Lower leg skin (tissue), 4 donors: ENCODE measurements around the gene ZNF672. TPM values are rescaled to one million over a fixed set of nuclear protein-coding genes. Genes with fewer than 3 reads are reported as not detected.
"Not testable (repeated sequence)": the region's sequence is repeated elsewhere in the genome, so short reads cannot be mapped to it uniquely, and the experiment has no call there.

ENCODE experiments used
- DNase-seq, 2 donors: peaks; one replicate each; pipeline ENCODE4 v3.0.0-alpha.2; 2019; ENCODE audit warnings: low spot score in 2 of 2
- H3K4me3 ChIP-seq: fragments of 200-600 bp; sonication (generic); 2 replicates; pipeline ENCODE4 v1.5.1; 2017; ENCODE audit warnings: mild to moderate bottlenecking, low read depth; ENCODE audit not compliant: poor library complexity, severe bottlenecking
- CTCF ChIP-seq, 3 donors: fragments of 450-650 bp; IDR thresholded peaks; one replicate each; pipeline ENCODE4 v1.5.1; 2016; ENCODE audit warnings: antibody characterized with exemption in 3 of 3, mild to moderate bottlenecking in 3 of 3, moderate library complexity in 2 of 3
- POLR2A ChIP-seq, 2 donors: fragments of 450-650 bp; IDR thresholded peaks; one replicate each; pipeline ENCODE4 v1.6.1; 2016 to 2017; ENCODE audit warnings: antibody characterized with exemption in 2 of 2, mild to moderate bottlenecking in 1 of 2, moderate library complexity in 1 of 2
- WGBS, 2 donors: methylation state at CpG; one replicate each; pipeline ENCODE4 v1.1.5; 2018; 5-methylcytosine and 5-hydroxymethylcytosine counted together
- intact Hi-C: fragments of 100-400 bp; cut with DNase I; formaldehyde crosslinking; loops from one replicate; pipeline ENCODE4 v1.15.0; 2023; ENCODE audit warnings: low total_unique reads
- total RNA-seq, 4 donors: library from RNA; depleted of rRNA; stranded (reverse); fragments of >200 nt; gene quantifications; one replicate each; pipeline ENCODE4 v1.1.0, GENCODE V29; 2016

The ZNF672 gene
- total RNA-seq, 4 donors from 2014 or later: 34.7 to 50.4 (median 42.6) TPM

DNA sequence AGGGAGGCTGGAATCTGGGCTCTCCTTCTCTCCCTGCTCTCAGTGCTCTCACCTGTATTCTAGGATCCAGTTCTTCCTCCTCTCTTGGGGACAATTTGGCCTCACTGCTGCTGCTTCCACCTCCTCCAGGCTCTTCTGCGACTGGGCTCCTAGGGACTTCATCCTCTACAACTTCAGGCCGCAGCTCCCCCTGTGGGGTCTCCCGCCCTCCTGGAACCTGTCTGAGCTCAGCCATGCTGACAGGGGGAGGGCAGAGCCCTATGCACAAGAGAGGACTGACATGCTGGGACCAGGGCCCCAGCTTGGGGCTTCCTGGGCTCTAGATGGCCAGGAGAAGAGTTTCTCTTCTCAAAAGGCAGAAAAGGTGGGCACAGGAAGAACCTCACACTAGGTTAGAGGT, 13.3 kb upstream of the ZNF672 start:
- TF ChIP-seq POLR2A (IDR thresholded peaks at IDR 0.05) (no peak), CTCF (IDR thresholded peaks at IDR 0.05) (no peak)
- intact Hi-C loops: no loop called here
- 96 to 97% methylated on average over 3 of the region's 3 CpGs for WGBS, 2 donors
- H3K4me3 ChIP-seq: peak overlapping the region; percentile 86
- peak in 1 of 2 donors; percentile 80 for DNase-seq

- 16 to 22% methylated on average over 10 of the region's 10 CpGs for WGBS, 2 donors
- TF ChIP-seq POLR2A (IDR thresholded peaks at IDR 0.05): no peak
- no peak for TF ChIP-seq CTCF (IDR thresholded peaks at IDR 0.05)
- peak overlapping the region; percentile 86 for H3K4me3 ChIP-seq
- peak in 1 of 2 donors; percentile 79 for DNase-seq
- intact Hi-C loops: no loop called here
Observed at GRCh38 chr1:248825136-248825535, 12.9 kb upstream of the ZNF672 start.

- intact Hi-C loops: no loop called here
- TF ChIP-seq POLR2A (IDR thresholded peaks at IDR 0.05) (no peak), CTCF (IDR thresholded peaks at IDR 0.05) (no peak)
- no peak for DNase-seq
- peak overlapping the region; percentile 86 for H3K4me3 ChIP-seq
- WGBS, 2 donors: 0 to 1% methylated on average over 18 of the region's 18 CpGs
Observed at GRCh38 chr1:248825573-248825908, 12.5 kb upstream of the ZNF672 start.

- H3K4me3 ChIP-seq: peak within 1 kb of the TSS; percentile 86
- intact Hi-C loops: no loop called here
- DNase-seq: peak; percentile 93 to 98
- TF ChIP-seq POLR2A (IDR thresholded peaks at IDR 0.05) (peak in 1 of 2 donors; percentile 59), CTCF (IDR thresholded peaks at IDR 0.05) (peak in 1 of 3 donors; percentile 32)
- WGBS, 2 donors: 0% methylated on average over 56 of the region's 56 CpGs
Observed at GRCh38 chr1:248825909-248826760, 11.9 kb upstream of the ZNF672 start, which contains the start of gene SH3BP5L. Gene SH3BP5L (minus strand): TSS chr1:248825915. CDS start chr1:248824935, 980 bp downstream.

GRCh38 chr1:248828845-248829244, 9.2 kb upstream of the ZNF672 start:
- TF ChIP-seq CTCF (IDR thresholded peaks at IDR 0.05): no peak
- TF ChIP-seq POLR2A (IDR thresholded peaks at IDR 0.05): no peak
- no peak overlapping the region for H3K4me3 ChIP-seq
- DNase-seq: no peak
- intact Hi-C loops: no loop called here
- 65 to 81% methylated on average over 3 of the region's 3 CpGs for WGBS, 2 donors

DNA sequence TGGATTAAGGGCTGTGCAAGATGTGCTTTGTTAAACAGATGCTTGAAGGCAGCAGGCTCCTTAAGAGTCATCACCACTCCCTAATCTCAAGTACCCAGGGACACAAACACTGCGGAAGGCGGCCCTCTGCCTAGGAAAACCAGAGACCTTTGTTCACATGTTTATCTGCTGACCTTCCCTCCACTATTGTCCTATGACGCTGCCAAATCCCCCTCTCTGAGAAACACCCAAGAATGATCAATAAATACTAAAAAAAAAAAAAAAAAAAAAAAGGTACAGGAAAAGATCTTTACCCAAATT, 7.4 kb upstream of the ZNF672 start:
- WGBS, 2 donors: 77 to 81% methylated on average over 3 of the region's 3 CpGs
- H3K4me3 ChIP-seq, intact Hi-C loops: not testable (repeated sequence)
- peak in 1 of 2 donors; percentile 43 for DNase-seq
